Spleen (tissue), 11 donors: ENCODE measurements around the gene CYLD. TPM values are rescaled to one million over a fixed set of nuclear protein-coding genes. Genes with fewer than 3 reads are reported as not detected.
A peak's percentile ranks its signal among the peaks of the same experiment; 100 is the strongest.

Experiments used
- DNase-seq: peaks from one replicate; pipeline ENCODE4 v3.0.0-alpha.2; 2020
- H3K27ac ChIP-seq, 8 donors: fragments of 200-600 bp; sonication (generic) in 7 of 8; 1 replicate in 4 of 8; 2 replicates in 4 of 8; pipeline versions ENCODE4 v1.5.0 to v1.8.0; 2016 to 2021; ENCODE audit warnings: inconsistent platforms in 4 of 8, mild to moderate bottlenecking in 4 of 8, moderate library complexity in 1 of 8
- H3K27me3 ChIP-seq, 7 donors: fragments of 200-600 bp; sonication (generic) in 6 of 7; replicated peaks in 1 of 7; 1 replicate in 4 of 7; 2 replicates in 3 of 7; pipeline versions ENCODE4 v1.5.0 to v1.8.0; 2016 to 2021; ENCODE audit warnings: inconsistent platforms in 3 of 7, mild to moderate bottlenecking in 1 of 7
- H3K36me3 ChIP-seq, 6 donors: fragments of 200-600 bp; sonication (generic) in 5 of 6; 1 replicate in 4 of 6; 2 replicates in 2 of 6; pipeline versions ENCODE4 v1.5.0 to v1.8.0; 2016 to 2021; ENCODE audit warnings: inconsistent platforms in 2 of 6
- H3K4me1 ChIP-seq, 6 donors: fragments of 200-600 bp; sonication (generic) in 5 of 6; 1 replicate in 3 of 6; 2 replicates in 3 of 6; pipeline versions ENCODE4 v1.5.0 to v1.8.0; 2016 to 2021; ENCODE audit warnings: inconsistent platforms in 3 of 6
- H3K4me3 ChIP-seq, 8 donors: fragments of 200-600 bp; sonication (generic) in 7 of 8; 1 replicate in 4 of 8; 2 replicates in 4 of 8; pipeline versions ENCODE4 v1.5.0 to v1.8.0; 2016 to 2021; ENCODE audit warnings: inconsistent platforms in 4 of 8, mild to moderate bottlenecking in 4 of 8, moderate library complexity in 2 of 8
- H3K9me3 ChIP-seq, 8 donors: fragments of 200-600 bp; sonication (generic) in 7 of 8; 1 replicate in 4 of 8; 2 replicates in 4 of 8; pipeline versions ENCODE4 v1.5.0 to v1.8.0; 2016 to 2021; ENCODE audit warnings: inconsistent platforms in 4 of 8
- POLR2A ChIP-seq, 3 donors: fragments of 450-650 bp; IDR thresholded peaks; one replicate each; pipeline ENCODE4 v1.5.1; 2017; ENCODE audit warnings: antibody characterized with exemption in 3 of 3, mild to moderate bottlenecking in 1 of 3
- POLR2AphosphoS5 ChIP-seq, 3 donors: sonication (generic); formaldehyde crosslinking; IDR thresholded peaks; one replicate each; pipeline ENCODE4 v1.5.1; 2017; ENCODE audit warnings: antibody characterized with exemption in 3 of 3
- WGBS, 5 donors: extraction: QIAGEN DNeasy Blood & Tissue Kit in 3 of 5; methylation state at CpG; one replicate each; pipeline versions ENCODE4 v1.1.5 to v1.1.7; 2013 to 2018; 5-methylcytosine and 5-hydroxymethylcytosine counted together
- intact Hi-C: fragments of 100-400 bp; cut with DNase I; formaldehyde crosslinking; loops from one replicate; pipeline ENCODE4 v1.15.0; 2023; ENCODE audit warnings: low total_unique reads
- polyA plus RNA-seq, 3 donors: library from polyadenylated mRNA; stranded (reverse); fragments of 200-250 nt; gene quantifications; one replicate each; pipeline ENCODE4 v1.2.1, GENCODE V29; 2013
- total RNA-seq, 7 donors: library from RNA; depleted of rRNA in 3 of 7; stranded (reverse); fragments of >200 nt in 3 of 7; fragmentation: NEBNext Ultra II Directional in 4 of 7; extraction: Animal tissue kit (Norgen Biotek cat#: 25700) in 4 of 7; gene quantifications; one replicate each; pipeline versions ENCODE4 v1.1.0 to v1.2.1, GENCODE V29; 2016 to 2021
- TF ChIP-seq, protein P1 (sequence below), 11 experiments: fragments of 200-600 bp in 7 of 11; fragments of 450-650 bp in 4 of 11; sonication (generic) in 4 of 11; IDR thresholded peaks in 8 of 11; conservative IDR thresholded peaks in 3 of 11; 1 replicate in 7 of 11; 2 replicates in 4 of 11; pipeline versions ENCODE4 v1.4.0 to v1.8.0; 2016 to 2021; ENCODE audit warnings: antibody characterized with exemption in 11 of 11, inconsistent platforms in 4 of 11, mild to moderate bottlenecking in 1 of 11
- donor health status: healthy with polysubstance abuse.
- donor health status: DM: no; HTN: no; CAD: no; lungs with moderate emphysema.
- donor health status: DM: no; HTN: no; CAD: no.
- donor health status: Bipolar disorder and iron deficiency.
- donor health status: healthy.
- donor health status: DM: no; HTN: no; CAD: no.
- donor health status: DM: yes; HTN: yes; CAD: no.

The CYLD gene
- total and polyA plus RNA-seq, 10 donors = 19.9 to 133 (median 103) TPM

DNA sequence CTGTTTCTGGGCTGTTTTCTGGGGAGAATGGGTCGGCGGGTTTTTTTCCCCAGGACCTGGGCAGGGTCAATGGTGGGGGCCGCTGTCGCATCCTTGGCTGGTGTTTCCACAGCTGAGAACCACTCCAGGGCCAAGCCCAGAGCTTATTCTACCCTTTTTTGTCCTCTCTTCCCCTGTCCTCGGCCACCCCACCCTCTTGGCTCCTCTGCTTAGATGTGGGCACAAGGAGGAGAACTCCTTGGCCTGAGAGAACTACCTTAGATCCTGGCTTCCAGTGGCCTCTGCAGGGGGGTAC is 44.5 kb upstream of the CYLD start:
- DNase-seq = no peak
- H3K27ac ChIP-seq = peak overlapping the region; percentile 70 to 92 (median 82)
- H3K27me3 ChIP-seq = no peaks in the 10 kb centered on the region
- WGBS, 5 donors = 82 to 97% (median 90%) methylated on average over 5 of the region's 5 CpGs
- peaks cover 43 to 88% (median 59%) of the 10 kb centered on the region in 6 donors for H3K4me1 ChIP-seq
- H3K36me3 ChIP-seq = no peaks in the 10 kb centered on the region
- intact Hi-C loops = no loop called here
- H3K9me3 ChIP-seq = no peaks in the 10 kb centered on the region
- TF ChIP-seq, protein P1, sequence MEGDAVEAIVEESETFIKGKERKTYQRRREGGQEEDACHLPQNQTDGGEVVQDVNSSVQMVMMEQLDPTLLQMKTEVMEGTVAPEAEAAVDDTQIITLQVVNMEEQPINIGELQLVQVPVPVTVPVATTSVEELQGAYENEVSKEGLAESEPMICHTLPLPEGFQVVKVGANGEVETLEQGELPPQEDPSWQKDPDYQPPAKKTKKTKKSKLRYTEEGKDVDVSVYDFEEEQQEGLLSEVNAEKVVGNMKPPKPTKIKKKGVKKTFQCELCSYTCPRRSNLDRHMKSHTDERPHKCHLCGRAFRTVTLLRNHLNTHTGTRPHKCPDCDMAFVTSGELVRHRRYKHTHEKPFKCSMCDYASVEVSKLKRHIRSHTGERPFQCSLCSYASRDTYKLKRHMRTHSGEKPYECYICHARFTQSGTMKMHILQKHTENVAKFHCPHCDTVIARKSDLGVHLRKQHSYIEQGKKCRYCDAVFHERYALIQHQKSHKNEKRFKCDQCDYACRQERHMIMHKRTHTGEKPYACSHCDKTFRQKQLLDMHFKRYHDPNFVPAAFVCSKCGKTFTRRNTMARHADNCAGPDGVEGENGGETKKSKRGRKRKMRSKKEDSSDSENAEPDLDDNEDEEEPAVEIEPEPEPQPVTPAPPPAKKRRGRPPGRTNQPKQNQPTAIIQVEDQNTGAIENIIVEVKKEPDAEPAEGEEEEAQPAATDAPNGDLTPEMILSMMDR (IDR thresholded peaks at IDR 0.05 in 8 of 11, conservative IDR thresholded peaks at IDR 0.05 in 3 of 11) = no peak
- TF ChIP-seq POLR2AphosphoS5 (IDR thresholded peaks at IDR 0.05) = no peak
- TF ChIP-seq POLR2A (IDR thresholded peaks at IDR 0.05) = no peak
- H3K4me3 ChIP-seq = peak overlapping the region in 2 of 8 donors; percentile 46 to 64

DNA sequence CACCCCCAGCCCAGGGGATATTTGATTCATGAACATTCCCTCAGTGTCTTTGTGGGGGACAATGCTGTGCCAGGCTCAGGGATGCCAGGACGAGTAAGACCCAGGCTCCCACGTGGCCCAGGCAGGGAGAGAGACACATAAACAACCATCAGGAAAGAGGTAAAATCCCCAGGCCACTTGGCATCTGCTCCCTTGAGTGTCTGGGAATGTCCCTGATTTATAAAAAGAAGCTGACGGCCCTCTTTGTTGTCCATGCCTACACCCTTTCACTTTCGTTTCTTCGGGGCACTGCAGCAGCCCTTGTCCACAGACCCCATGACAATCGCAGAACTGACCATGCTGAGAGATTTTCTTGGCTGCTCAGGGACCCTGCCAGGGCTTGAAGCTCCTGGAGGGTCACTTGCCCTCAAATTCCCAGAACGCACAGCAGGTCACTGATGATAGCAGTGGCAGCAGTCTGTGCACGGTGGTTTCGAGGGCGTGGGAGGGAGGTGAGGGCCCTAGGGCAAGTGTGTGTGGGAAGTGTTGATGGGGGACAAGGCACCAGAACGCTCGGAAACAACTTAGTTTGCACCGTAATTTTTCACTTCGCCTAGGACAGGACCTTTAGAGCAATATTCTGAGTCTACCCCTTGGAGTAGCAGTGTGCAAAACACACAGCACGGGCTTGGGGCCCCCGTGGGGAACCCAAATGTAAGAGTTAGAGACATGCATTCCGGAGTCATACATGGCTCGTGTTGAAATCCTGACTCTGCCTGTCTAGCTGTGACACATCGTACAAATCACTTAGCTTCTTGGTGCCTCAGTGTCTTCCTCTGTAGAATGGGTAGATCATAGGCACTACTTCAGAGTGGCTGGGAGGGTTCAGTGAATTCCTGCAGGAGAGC is 43.8 kb upstream of the CYLD start:
- 24 to 47% (median 30%) methylated on average over 17 to 19 of the region's 19 CpGs for WGBS, 5 donors
- peak overlapping the region; percentile 10 to 64 (median 32) for H3K4me3 ChIP-seq
- H3K4me1 ChIP-seq = peaks cover 43 to 91% (median 59%) of the 10 kb centered on the region in 6 donors

DNA sequence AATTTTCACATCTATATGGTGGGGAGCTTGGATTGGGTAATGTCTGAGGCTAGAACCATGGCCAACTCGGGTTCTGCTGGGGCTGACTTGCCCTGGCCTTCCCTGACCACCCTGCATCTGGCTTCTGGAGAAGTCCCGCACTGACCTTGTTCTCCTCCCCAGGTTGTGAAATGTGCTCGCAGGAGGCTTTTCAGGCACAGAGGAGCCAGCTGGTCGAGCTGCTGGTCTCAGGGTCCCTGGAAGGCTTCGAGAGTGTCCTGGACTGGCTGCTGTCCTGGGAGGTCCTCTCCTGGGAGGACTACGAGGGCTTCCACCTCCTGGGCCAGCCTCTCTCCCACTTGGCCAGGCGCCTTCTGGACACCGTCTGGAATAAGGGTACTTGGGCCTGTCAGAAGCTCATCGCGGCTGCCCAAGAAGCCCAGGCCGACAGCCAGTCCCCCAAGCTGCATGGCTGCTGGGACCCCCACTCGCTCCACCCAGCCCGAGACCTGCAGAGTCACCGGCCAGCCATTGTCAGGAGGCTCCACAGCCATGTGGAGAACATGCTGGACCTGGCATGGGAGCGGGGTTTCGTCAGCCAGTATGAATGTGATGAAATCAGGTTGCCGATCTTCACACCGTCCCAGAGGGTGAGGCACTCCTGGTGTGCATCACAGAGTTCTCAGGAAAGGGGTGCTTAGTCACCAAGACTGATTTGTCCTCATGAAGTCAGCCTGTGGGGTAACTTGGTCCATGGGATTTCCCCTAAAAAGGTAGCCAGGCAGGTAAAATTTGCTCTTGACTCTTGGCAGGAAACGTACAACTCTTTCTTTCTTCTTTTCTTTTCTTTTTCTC is 42.3 kb upstream of the CYLD start:
- Histone ChIP-seq H3K27ac (peak overlapping the region in 4 of 8 donors; percentile 3 to 92 (median 44)), H3K4me3 (no peak overlapping the region), H3K36me3 (peaks cover 0 to 13% (median 0%) of the 10 kb centered on the region in 6 donors), H3K4me1 (peaks cover 36 to 86% (median 48%) of the 10 kb centered on the region in 6 donors), H3K9me3 (peaks cover 6 to 14% (median 12%) of the 10 kb centered on the region in 8 donors), H3K27me3 (no peaks in the 10 kb centered on the region)
- TF ChIP-seq POLR2A (IDR thresholded peaks at IDR 0.05) (no peak), POLR2AphosphoS5 (IDR thresholded peaks at IDR 0.05) (no peak)
- TF ChIP-seq, protein P1 (IDR thresholded peaks at IDR 0.05 in 8 of 11, conservative IDR thresholded peaks at IDR 0.05 in 3 of 11) = no peak
- intact Hi-C loops = no loop called here
- peak; percentile 76 for DNase-seq
- WGBS, 5 donors = 67 to 90% (median 83%) methylated on average over 6 to 19 of the region's 19 CpGs

More for the DNA sequence above, 43.8 kb upstream of the CYLD start:
- intact Hi-C loops = no loop called here
- Histone ChIP-seq H3K9me3 (peaks cover 0 to under 1% (median 0%) of the 10 kb centered on the region in 8 donors), H3K27ac (peak overlapping the region; percentile 70 to 92 (median 82)), H3K36me3 (no peaks in the 10 kb centered on the region), H3K27me3 (no peaks in the 10 kb centered on the region)
- DNase-seq = peak; percentile 82
- TF ChIP-seq, protein P1 (IDR thresholded peaks at IDR 0.05 in 8 of 11, conservative IDR thresholded peaks at IDR 0.05 in 3 of 11) = no peak
- TF ChIP-seq POLR2AphosphoS5 (IDR thresholded peaks at IDR 0.05) (peak; percentile 15 to 53 (median 20)), POLR2A (IDR thresholded peaks at IDR 0.05) (no peak)
